Pancreas (tissue), 10 donors: Measurements from ENCODE around the gene ATG2B. TPM values are rescaled to one million over a fixed set of nuclear protein-coding genes. Genes with fewer than 3 reads are reported as not detected.

Experiments used
- ATAC-seq, 4 donors: fragments of 200-7000 bp; cut with Tn5 transposase; one replicate each; pipeline versions ENCODE4 v1.8.0 to v1.9.1; 2020; ENCODE audit warnings: mild to moderate bottlenecking in 4 of 4, moderate library complexity in 4 of 4
- DNase-seq, 6 donors: peaks; one replicate each; pipeline ENCODE4 v3.0.0-alpha.2; 2020
- FAIRE-seq: peaks from 2 replicates; lab custom pipeline; 2012; peaks lifted over from hg19 to GRCh38; lab: Jason Lieb, UNC
- H3K27ac ChIP-seq, 4 donors: fragments of 200-600 bp; sonication (generic); 1 replicate in 3 of 4; 2 replicates in 1 of 4; pipeline versions ENCODE4 v1.5.0 to v1.8.0; 2020
- H3K27me3 ChIP-seq, 4 donors: fragments of 200-600 bp; one replicate each; pipeline ENCODE4 v1.8.0; 2021
- H3K36me3 ChIP-seq, 3 donors: fragments of 200-600 bp; sonication (generic) in 1 of 3; one replicate each; pipeline versions ENCODE4 v1.5.0 to v1.8.0; 2020 to 2021
- H3K4me1 ChIP-seq, 3 donors: fragments of 200-600 bp; one replicate each; pipeline ENCODE4 v1.8.0; 2021
- H3K4me3 ChIP-seq, 4 donors: fragments of 200-600 bp; sonication (generic) in 2 of 4; one replicate each; pipeline versions ENCODE4 v1.5.0 to v1.8.0; 2020 to 2021
- H3K9me3 ChIP-seq, 4 donors: fragments of 200-600 bp; one replicate each; pipeline ENCODE4 v1.8.0; 2021
- whole genome bisulfite sequencing, 2 donors: extraction: QIAGEN DNeasy Blood & Tissue Kit; methylation state at CpG; one replicate each; pipeline ENCODE4 v1.1.7; 2013; 5-methylcytosine and 5-hydroxymethylcytosine counted together
- intact Hi-C, 3 donors: fragments of 100-400 bp; cut with DNase I; formaldehyde crosslinking; loops; one replicate each; pipeline versions ENCODE4 v1.11.1 to v1.14.2; 2022
- polyA plus RNA-seq, 2 donors: library from polyadenylated mRNA; stranded (reverse); fragments of 200-250 nt; gene quantifications; one replicate each; pipeline ENCODE4 v1.2.3, GENCODE V29; 2013
- total RNA-seq, 6 donors: library from RNA; stranded (reverse); fragmentation: NEBNext Ultra II Directional in 4 of 6; extraction: Animal tissue kit (Norgen Biotek cat#: 25700) in 4 of 6; gene quantifications; one replicate each; pipeline versions ENCODE4 v1.2.1 to v1.2.4, GENCODE V29; 2021 to 2023
- TF ChIP-seq, protein P1 (sequence below), 4 donors: fragments of 200-600 bp; sonication (generic) in 3 of 4; IDR thresholded peaks; one replicate each; pipeline versions ENCODE4 v1.5.0 to v1.8.0; 2021; ENCODE audit warnings: antibody characterized with exemption in 4 of 4
- donor health status: healthy with polysubstance abuse.
- donor health status: DM: no; HTN: no; CAD: no; lungs with moderate emphysema.
- donor health status: DM: no; HTN: no; CAD: no.
- donor health status: control.
- donor health status: control.
- donor health status: Bipolar disorder and iron deficiency.
- donor health status: DM: yes; HTN: yes; CAD: no.
- donor health status: DM: no; HTN: no; CAD: no.
- donor health status: DM: no; HTN: no; CAD: no.
- donor health status: DM: yes; HTN: yes; CAD: no.

The ATG2B gene
- total and polyA plus RNA-seq, 8 donors = 7.4 to 23.4 (median 19.7) TPM

DNA sequence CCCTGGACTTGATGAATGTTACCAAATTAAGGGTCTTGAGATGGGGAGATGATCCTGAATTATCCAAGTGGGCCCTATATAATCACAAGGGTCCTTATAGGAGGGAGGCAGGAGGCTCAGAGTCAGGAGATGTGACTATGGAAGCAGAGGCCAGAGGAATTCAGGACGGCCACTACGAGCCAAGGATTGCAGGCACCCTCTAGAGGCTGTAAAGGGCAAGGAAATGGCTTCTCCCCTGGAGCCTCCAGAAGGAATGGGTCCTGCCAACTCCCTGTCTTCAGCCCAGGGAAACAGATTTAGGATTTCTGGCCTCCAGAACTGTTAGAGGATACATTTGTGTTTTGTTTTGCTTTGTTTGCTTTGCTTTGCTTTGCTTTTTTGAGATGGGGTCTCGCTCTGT lies 98.3 kb downstream of the ATG2B start:
- intact Hi-C loops = no loop called here
- H3K27me3 ChIP-seq = no peaks in the 10 kb centered on the region
- H3K9me3 ChIP-seq = no peaks in the 10 kb centered on the region
- peak overlapping the region in 1 of 4 donors; percentile 14 for H3K4me3 ChIP-seq
- FAIRE-seq (no peak), DNase-seq (peak in 1 of 6 donors; percentile 8), ATAC-seq (no peak)
- peak overlapping the region; percentile 31 to 81 (median 74) for H3K27ac ChIP-seq
- peaks cover 21 to 25% (median 23%) of the 10 kb centered on the region in 3 donors for H3K4me1 ChIP-seq
- WGBS, 2 donors = 56 to 61% methylated on average over 3 of the region's 3 CpGs
- TF ChIP-seq, protein P1, sequence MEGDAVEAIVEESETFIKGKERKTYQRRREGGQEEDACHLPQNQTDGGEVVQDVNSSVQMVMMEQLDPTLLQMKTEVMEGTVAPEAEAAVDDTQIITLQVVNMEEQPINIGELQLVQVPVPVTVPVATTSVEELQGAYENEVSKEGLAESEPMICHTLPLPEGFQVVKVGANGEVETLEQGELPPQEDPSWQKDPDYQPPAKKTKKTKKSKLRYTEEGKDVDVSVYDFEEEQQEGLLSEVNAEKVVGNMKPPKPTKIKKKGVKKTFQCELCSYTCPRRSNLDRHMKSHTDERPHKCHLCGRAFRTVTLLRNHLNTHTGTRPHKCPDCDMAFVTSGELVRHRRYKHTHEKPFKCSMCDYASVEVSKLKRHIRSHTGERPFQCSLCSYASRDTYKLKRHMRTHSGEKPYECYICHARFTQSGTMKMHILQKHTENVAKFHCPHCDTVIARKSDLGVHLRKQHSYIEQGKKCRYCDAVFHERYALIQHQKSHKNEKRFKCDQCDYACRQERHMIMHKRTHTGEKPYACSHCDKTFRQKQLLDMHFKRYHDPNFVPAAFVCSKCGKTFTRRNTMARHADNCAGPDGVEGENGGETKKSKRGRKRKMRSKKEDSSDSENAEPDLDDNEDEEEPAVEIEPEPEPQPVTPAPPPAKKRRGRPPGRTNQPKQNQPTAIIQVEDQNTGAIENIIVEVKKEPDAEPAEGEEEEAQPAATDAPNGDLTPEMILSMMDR (IDR thresholded peaks at IDR 0.05) = no peak
- H3K36me3 ChIP-seq = no peaks in the 10 kb centered on the region

DNA sequence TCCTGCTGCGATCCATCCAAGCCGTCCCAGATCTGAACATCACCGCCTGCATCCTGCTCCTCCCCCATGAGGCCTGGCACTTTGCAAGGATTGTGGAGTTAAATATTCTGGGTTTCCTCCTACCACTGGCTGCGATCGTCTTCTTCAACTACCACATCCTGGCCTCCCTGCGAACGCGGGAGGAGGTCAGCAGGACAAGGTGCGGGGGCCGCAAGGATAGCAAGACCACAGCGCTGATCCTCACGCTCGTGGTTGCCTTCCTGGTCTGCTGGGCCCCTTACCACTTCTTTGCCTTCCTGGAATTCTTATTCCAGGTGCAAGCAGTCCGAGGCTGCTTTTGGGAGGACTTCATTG lies 99.0 kb downstream of the ATG2B start:
- no peak for FAIRE-seq
- intact Hi-C loops = no loop called here
- 95 to 96% methylated on average over 14 of the region's 14 CpGs for WGBS, 2 donors
- no peak overlapping the region for H3K4me3 ChIP-seq
- no peaks in the 10 kb centered on the region for H3K36me3 ChIP-seq
- no peak overlapping the region for H3K27ac ChIP-seq
- ATAC-seq = no peak
- no peak for DNase-seq
- H3K27me3 ChIP-seq = no peaks in the 10 kb centered on the region
- no peaks in the 10 kb centered on the region for H3K9me3 ChIP-seq
- TF ChIP-seq, protein P1 (IDR thresholded peaks at IDR 0.05) = no peak
- peaks cover 15 to 23% (median 21%) of the 10 kb centered on the region in 3 donors for H3K4me1 ChIP-seq

DNA sequence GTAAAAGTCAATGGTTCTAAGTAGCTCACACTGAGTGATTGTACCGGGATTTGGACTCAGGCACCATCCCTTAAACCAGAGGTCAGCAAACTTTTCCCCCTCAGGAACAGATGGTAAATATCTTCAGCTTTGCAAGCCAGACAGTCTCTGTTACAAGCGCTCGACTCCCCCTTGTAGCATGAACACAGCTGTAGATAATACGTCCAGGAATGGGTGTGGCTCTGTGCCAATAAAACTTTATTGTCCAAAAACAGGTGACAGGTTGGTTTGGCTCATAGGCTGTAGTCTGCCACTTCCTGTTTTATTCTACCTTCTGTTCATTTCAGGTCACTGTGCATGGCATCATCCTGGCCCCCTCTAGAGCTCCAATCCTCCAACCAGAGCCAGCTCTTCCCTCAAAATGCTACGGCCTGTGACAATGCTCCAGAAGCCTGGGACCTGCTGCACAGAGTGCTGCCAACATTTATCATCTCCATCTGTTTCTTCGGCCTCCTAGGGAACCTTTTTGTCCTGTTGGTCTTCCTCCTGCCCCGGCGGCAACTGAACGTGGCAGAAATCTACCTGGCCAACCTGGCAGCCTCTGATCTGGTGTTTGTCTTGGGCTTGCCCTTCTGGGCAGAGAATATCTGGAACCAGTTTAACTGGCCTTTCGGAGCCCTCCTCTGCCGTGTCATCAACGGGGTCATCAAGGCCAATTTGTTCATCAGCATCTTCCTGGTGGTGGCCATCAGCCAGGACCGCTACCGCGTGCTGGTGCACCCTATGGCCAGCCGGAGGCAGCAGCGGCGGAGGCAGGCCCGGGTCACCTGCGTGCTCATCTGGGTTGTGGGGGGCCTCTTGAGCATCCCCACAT lies 99.6 kb downstream of the ATG2B start:
- peaks cover 9 to 19% (median 15%) of the 10 kb centered on the region in 3 donors for H3K4me1 ChIP-seq
- 59 to 77% methylated on average over 20 of the region's 20 CpGs for WGBS, 2 donors
- DNase-seq = peak in 2 of 6 donors; percentile 13 to 41
- FAIRE-seq = no peak
- intact Hi-C loops = no loop called here
- H3K27me3 ChIP-seq = no peaks in the 10 kb centered on the region
- ATAC-seq = no peak
- TF ChIP-seq, protein P1 (IDR thresholded peaks at IDR 0.05) = no peak
- no peak overlapping the region for H3K4me3 ChIP-seq
- H3K27ac ChIP-seq = no peak overlapping the region
- no peaks in the 10 kb centered on the region for H3K36me3 ChIP-seq
- no peaks in the 10 kb centered on the region for H3K9me3 ChIP-seq

DNA sequence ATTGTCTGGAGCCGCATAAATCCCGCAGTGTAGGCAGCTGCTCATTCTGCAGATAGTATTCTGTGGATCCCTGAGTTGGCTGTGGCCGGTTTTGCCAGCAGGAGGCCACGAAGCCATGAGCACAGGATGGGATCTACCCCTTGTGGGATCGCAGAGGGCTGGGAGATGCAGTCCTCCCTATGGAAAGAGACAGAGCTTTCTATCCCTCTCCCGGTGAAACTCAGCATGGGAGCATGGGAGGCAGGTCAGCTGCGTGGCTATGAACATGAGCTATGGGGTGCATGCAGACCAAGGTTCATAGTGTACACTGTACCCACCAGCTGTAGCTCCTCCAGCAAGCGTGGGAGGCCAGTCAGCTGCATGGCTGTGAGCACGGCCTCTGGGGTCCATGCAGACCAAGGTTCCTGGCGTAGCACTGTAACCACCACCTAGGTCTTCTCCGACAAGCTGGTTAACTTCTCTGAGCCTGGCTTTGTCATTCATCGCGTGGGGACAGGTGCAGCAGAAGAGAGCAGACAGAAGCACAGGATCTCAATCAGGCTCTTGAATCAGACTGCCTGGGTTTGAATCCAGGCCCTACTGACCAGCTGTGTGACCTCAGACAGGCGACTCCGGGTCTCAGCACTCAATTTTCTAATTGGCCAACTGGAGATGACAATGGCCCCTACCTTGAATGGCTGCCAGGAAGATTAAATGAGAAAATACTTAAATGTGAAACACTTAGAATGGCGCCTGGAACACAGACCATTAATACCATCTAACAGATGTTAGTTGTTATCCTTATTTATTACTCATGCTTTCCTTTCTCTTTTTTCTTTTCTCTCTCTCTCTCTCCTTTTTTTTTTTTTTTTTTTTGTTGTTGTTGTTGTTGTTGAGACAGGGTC lies 101.1 kb downstream of the ATG2B start:
- WGBS, 2 donors = 32 to 41% methylated on average over 16 of the region's 16 CpGs
- ATAC-seq = peak; percentile 49 to 75 (median 60)
- intact Hi-C loops = no loop called here
- Histone ChIP-seq H3K9me3 (no peaks in the 10 kb centered on the region), H3K27me3 (no peaks in the 10 kb centered on the region), H3K4me1 (peaks cover 8 to 19% (median 12%) of the 10 kb centered on the region in 3 donors), H3K4me3 (no peak overlapping the region), H3K36me3 (no peaks in the 10 kb centered on the region), H3K27ac (peak overlapping the region in 3 of 4 donors; percentile 23 to 28 (median 27))
- no peak for FAIRE-seq
- TF ChIP-seq, protein P1 (IDR thresholded peaks at IDR 0.05) = no peak
- peak in 5 of 6 donors; percentile 18 to 75 (median 68) for DNase-seq
